HG03175 (cell line): ENCODE data around the gene REV1.

Experiments used
- ATAC-seq: cut with Tn5 transposase; IDR thresholded peaks from one replicate; pipeline ENCODE4 v1.9.1; 2021; ENCODE audit warnings: mild to moderate bottlenecking, moderate library complexity; ENCODE audit not compliant: unreplicated experiment

Gene REV1

GRCh38 chr2:99451280-99451679 is 38.5 kb downstream of the REV1 start:
- ATAC-seq, result no peak

DNA sequence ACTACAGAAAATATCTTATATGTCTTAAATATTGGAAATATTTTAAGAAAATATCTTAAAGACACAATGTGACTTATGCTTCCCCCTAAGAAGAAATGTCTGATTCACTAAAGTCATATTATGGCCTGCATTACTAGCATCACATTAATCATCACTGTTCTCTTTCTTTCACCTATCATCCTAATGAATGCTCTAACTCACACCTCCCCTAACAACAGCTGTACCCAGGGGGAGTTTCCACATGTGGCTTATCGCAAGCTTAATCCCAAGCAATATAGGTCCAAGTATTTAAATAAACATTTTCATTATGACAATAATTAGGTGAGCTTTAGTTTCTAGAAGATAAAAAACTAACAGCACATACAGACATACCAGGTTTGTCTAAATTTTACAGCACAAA is 39.6 kb downstream of the REV1 start:
- no peak for ATAC-seq

- no peak for ATAC-seq
These were observed 41.3 kb downstream of the REV1 start for GRCh38 chr2:99448556-99448955.

DNA sequence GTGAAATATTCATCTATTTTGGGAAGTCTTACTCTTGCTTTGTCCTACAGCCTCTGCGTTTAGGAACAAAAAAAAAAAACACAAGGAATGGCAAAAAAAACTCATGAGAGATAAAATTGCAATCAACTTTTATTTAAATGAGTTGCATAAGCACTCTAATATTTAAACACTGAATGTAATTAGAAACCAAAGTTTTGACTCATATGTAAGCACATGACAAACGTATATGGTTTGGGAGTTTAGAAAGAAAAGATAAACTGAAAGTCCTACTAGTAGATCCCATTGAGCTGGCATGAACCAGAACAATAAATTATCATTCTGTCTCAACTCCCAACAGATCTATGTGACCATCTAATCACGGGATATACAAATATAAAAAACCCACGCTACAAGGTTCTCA is 44.8 kb downstream of the REV1 start:
- ATAC-seq, result no peak

- ATAC-seq, result no peak
These were observed 45.6 kb downstream of the REV1 start for GRCh38 chr2:99444222-99444621.

GRCh38 chr2:99442837-99443236 is 47.0 kb downstream of the REV1 start:
- no peak for ATAC-seq

DNA sequence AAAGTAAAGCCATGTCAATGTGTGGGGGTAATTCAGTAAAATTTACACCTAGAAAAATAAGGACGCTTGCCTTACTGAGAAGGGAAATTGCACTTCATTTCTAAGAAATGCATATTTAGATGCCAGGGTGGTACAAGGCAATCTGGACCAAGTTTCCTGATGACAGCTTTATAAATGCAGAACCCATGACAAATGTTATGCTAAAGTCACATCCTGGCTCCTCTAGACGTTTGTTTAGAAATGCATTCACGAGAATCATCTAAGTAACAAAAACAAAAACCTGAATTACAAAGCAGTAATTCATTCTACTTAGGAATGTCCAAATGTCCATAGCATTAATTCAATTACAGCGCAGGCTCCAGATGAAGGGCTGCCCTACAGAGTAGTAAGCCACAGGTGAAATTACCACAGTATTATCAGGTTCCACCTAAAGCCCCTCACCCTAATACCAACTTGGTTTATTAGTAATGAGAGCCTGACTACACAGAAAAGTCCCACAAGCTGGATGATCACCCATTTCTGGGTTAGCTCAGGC is 49.8 kb downstream of the REV1 start:
- ATAC-seq, result no peak

GRCh38 chr2:99436874-99437273 is 52.9 kb downstream of the REV1 start:
- no peak for ATAC-seq

DNA sequence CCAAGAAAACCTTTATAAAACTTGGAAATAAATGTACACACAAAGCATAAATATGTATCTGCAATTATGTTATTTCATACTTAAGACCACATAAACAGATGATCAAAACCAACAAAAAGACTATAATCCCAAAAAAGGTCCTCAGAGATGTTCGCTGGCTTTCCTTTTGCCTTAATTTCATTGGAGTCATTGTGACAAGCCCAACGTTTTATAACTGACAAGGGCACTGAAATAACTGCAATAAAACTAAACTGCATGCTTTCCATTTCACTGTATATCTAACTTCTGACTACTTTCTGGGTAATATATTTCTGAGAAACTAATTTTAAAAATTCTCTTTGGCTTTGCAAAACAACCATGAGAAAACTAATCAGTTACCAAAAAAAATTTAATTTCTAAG is 56.5 kb downstream of the REV1 start:
- ATAC-seq, result no peak

GRCh38 chr2:99431587-99432275 is 58.1 kb downstream of the REV1 start:
- no peak for ATAC-seq

- ATAC-seq, result no peak
These were observed 59.1 kb downstream of the REV1 start for GRCh38 chr2:99430614-99431291.

- ATAC-seq, result no peak
These were observed 64.8 kb downstream of the REV1 start for GRCh38 chr2:99425022-99425421.

GRCh38 chr2:99424371-99424770 is 65.4 kb downstream of the REV1 start:
- no peak for ATAC-seq

DNA sequence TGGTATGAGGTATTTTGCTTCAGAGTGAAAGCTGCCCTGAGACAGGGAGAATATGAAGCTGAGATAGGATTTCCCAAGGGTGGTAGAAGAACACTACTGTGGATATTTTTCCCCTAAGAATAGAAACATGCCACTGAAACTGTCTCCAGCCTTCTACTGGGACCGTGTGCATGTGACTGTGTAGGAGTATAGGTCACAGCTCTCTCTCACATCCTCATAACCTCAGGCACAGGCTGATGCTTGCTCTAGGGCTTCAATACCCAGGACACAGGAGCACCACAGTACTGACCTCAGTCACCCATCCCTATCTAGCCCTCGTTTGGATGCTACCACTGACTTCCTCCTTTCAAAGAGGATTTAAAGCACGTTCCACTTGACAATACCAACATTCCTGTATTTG is 67.2 kb downstream of the REV1 start:
- no peak for ATAC-seq

DNA sequence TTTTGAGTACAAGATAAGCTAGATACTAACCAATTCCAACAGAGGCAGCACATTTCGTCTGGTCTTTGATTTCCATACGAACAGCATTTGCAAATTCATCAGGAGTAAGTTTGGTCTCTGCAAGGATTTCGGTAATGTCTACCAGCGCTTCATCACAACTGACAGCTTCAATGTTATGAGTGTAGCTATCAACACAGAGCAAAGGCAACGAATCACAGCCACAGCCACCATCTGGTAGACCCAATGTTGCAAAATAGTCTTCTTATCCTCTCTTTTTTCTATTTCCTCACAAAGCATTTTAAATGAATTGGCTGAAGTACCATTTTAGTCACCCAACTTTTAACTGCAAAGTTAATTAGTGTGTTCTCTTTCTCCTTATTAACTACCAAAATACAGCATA is 68.3 kb downstream of the REV1 start:
- ATAC-seq, result no peak

GRCh38 chr2:99420751-99421299 is 69.0 kb downstream of the REV1 start:
- ATAC-seq, result no peak

DNA sequence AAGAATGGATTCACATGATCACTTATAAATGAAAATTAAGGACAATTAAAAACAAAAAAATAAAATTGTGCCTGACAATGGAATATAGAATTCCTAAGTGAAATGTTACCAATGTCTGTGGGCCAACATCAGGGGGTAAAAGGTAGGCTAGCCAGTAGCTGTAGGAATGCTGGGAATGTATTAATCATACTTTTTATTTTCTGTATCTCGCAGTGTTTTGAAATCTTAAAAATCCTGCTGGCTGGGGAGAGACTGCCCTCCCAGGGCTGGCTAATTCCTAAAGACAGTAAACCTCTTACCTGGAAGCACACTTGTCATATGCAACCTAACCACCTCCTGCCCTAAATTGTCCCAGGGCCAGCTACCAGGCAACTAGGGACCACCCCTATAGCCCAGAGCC is 69.8 kb downstream of the REV1 start:
- no peak for ATAC-seq

DNA sequence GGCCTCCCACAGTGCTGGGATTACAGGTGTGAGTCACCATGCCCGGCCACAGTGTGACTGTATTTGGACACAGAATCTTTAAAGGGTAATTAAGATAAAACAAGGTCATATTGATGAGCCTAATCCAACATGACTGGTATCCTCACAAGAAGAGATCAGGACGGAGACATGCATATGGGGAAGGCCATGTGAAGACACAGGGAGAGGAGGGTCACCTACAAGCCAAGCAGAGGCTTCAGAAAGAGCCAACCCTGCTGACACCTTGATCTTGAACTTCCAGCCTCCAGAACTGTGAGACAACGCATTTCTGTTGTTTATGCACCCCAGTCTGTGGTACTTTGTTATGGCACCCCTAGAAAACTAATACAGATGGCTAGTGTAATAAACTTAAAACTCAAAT is 72.4 kb downstream of the REV1 start:
- ATAC-seq, result no peak

GRCh38 chr2:99414566-99414965 is 75.3 kb downstream of the REV1 start:
- ATAC-seq, result no peak

- ATAC-seq, result no peak
These were observed 79.5 kb downstream of the REV1 start for GRCh38 chr2:99410276-99410675.

DNA sequence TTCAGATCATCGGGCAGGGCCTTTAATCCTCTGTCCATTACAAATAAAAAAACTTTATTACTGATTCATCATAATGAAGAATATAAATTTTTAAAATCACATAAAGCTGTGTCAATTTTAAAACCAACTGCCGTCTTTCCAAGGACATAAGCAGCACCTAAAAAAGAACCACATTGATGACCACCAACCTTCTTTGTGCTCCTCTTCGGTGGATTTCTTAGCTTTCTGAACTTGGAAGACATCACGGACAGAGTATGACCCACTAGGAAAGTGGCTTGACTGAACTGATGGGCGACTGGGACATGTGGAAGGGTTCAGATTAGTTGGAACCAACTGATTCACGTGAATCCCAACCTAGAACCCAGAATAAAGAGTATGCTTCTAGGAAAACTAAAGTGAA is 83.7 kb downstream of the REV1 start:
- no peak for ATAC-seq
